Esophagus (tissue), 2 donors: ENCODE measurements around the gene NR2F1. TPM values are rescaled to one million over a fixed set of nuclear protein-coding genes. Genes with fewer than 3 reads are reported as not detected.

Experiments
- H3K27ac ChIP-seq, 2 donors: one replicate each; pipeline ENCODE4 v1.5.1; 2013; ENCODE audit warnings: low read depth in 2 of 2, mild to moderate bottlenecking in 2 of 2, inconsistent platforms in 1 of 2, low read length in 1 of 2, moderate library complexity in 1 of 2
- H3K27me3 ChIP-seq, 2 donors: one replicate each; pipeline ENCODE4 v1.6.1; 2013; ENCODE audit warnings: low read length in 2 of 2, control low read depth in 1 of 2, mild to moderate bottlenecking in 1 of 2; ENCODE audit not compliant: insufficient read depth in 2 of 2, control insufficient read depth in 1 of 2
- H3K36me3 ChIP-seq, 2 donors: one replicate each; pipeline ENCODE4 v1.6.1; 2013; ENCODE audit warnings: low read length in 1 of 2; ENCODE audit not compliant: control insufficient read depth in 2 of 2, insufficient read depth in 2 of 2
- H3K4me1 ChIP-seq, 2 donors: one replicate each; pipeline ENCODE4 v1.6.1; 2013; ENCODE audit warnings: low read length in 1 of 2; ENCODE audit not compliant: control insufficient read depth in 2 of 2, insufficient read depth in 2 of 2
- H3K4me3 ChIP-seq, 2 donors: one replicate each; pipeline ENCODE4 v1.5.1; 2013; ENCODE audit warnings: low read length in 2 of 2, mild to moderate bottlenecking in 2 of 2, low read depth in 1 of 2, moderate library complexity in 1 of 2
- H3K9me3 ChIP-seq, 2 donors: one replicate each; pipeline ENCODE4 v1.6.1; 2013; ENCODE audit warnings: mild to moderate bottlenecking in 2 of 2, low read depth in 1 of 2, low read length in 1 of 2, moderate library complexity in 1 of 2; ENCODE audit not compliant: control insufficient read depth in 2 of 2, insufficient read depth in 1 of 2
- WGBS, 2 donors: extraction: QIAGEN DNeasy Blood & Tissue Kit; methylation state at CpG; one replicate each; pipeline ENCODE4 v1.1.7; 2013; 5-methylcytosine and 5-hydroxymethylcytosine counted together
- polyA plus RNA-seq, 2 donors: library from polyadenylated mRNA; stranded (reverse); fragments of 200-250 nt; gene quantifications; one replicate each; pipeline ENCODE4 v1.2.3, GENCODE V29; 2013
- donor health status: healthy with polysubstance abuse.
- donor health status: Bipolar disorder and iron deficiency.

NR2F1 gene
- polyA plus RNA-seq, 2 donors: 2.2 to 9.5 TPM

GRCh38 chr5:93603793-93604643, 21.0 kb downstream of the NR2F1 start:
- peaks cover 0 to 3% of the 10 kb centered on the region in 2 donors for H3K9me3 ChIP-seq
- peaks cover 6 to 7% of the 10 kb centered on the region in 2 donors for H3K4me1 ChIP-seq
- no peaks in the 10 kb centered on the region for H3K36me3 ChIP-seq
- peak overlapping the region in 1 of 2 donors; percentile 50 for H3K27ac ChIP-seq
- H3K27me3 ChIP-seq: peaks cover 9 to 30% of the 10 kb centered on the region in 2 donors
- WGBS, 2 donors: 12 to 13% methylated on average over 43 to 58 of the region's 58 CpGs
- peak overlapping the region in 1 of 2 donors; percentile 27 for H3K4me3 ChIP-seq

- Histone ChIP-seq H3K4me1 (peaks cover 6 to 7% of the 10 kb centered on the region in 2 donors), H3K27ac (no peak overlapping the region), H3K27me3 (peaks cover 9 to 27% of the 10 kb centered on the region in 2 donors), H3K4me3 (peak overlapping the region in 1 of 2 donors; percentile 27), H3K9me3 (peaks cover 0 to 3% of the 10 kb centered on the region in 2 donors), H3K36me3 (no peaks in the 10 kb centered on the region)
- WGBS, 2 donors: 46 to 51% methylated on average over 10 of the region's 10 CpGs
Measured at GRCh38 chr5:93604644-93605515, 21.9 kb downstream of the NR2F1 start.

DNA sequence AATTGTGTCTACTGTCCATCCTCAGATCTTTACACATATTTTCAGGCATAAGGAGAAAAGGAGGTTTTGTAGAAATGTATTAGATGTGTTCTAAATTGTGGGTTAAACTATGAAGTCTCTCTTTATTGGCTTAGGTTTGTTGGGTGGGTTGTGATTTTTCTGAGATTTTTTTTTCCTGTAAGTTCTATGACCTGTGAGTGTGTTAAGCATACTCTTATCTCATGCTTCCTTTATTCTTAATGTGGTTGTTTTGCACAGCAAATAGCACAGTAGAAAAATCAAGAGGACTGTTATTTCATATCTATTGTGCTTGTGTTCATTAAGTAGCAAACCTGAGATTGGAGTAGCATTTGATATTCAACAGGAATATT, 23.3 kb downstream of the NR2F1 start:
- Histone ChIP-seq H3K27ac (no peak overlapping the region), H3K9me3 (peaks cover 0 to 3% of the 10 kb centered on the region in 2 donors), H3K4me1 (peaks cover 6 to 7% of the 10 kb centered on the region in 2 donors), H3K4me3 (no peak overlapping the region), H3K36me3 (no peaks in the 10 kb centered on the region), H3K27me3 (peaks cover 9 to 27% of the 10 kb centered on the region in 2 donors)

- H3K36me3 ChIP-seq: no peaks in the 10 kb centered on the region
- H3K9me3 ChIP-seq: no peaks in the 10 kb centered on the region
- H3K4me3 ChIP-seq: peak overlapping the region in 1 of 2 donors; percentile 18
- peaks cover 6 to 7% of the 10 kb centered on the region in 2 donors for H3K4me1 ChIP-seq
- H3K27me3 ChIP-seq: peaks cover 9 to 34% of the 10 kb centered on the region in 2 donors
- 13 to 19% methylated on average over 19 of the region's 19 CpGs for WGBS, 2 donors
- H3K27ac ChIP-seq: no peak overlapping the region
Measured at GRCh38 chr5:93607367-93608258, 24.6 kb downstream of the NR2F1 start.

DNA sequence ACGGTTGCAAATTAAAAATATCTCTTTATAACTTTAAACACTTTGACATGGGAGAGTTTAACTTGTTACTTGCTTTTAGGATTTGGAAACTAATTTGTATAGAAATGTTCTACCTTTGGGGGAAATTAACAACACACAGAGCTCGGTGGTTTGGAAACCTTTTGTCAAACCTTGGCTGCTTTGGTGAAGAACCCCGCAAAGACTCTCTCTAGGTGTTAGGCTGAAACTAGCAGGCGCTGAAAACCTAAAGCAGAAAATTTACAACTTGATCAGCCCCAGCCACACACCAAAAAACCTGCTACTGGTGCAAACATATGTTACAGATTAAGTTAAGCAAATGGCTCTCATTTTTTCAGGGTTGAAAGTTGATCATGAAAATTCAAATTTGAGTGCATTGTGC, 25.8 kb downstream of the NR2F1 start:
- Histone ChIP-seq H3K27ac (no peak overlapping the region), H3K27me3 (peaks cover 9 to 27% of the 10 kb centered on the region in 2 donors), H3K9me3 (no peaks in the 10 kb centered on the region), H3K4me3 (no peak overlapping the region), H3K4me1 (peaks cover 3 to 5% of the 10 kb centered on the region in 2 donors), H3K36me3 (no peaks in the 10 kb centered on the region)
- WGBS, 2 donors: 37 to 42% methylated on average over 4 of the region's 4 CpGs

- H3K27me3 ChIP-seq: peaks cover 9 to 21% of the 10 kb centered on the region in 2 donors
- H3K4me3 ChIP-seq: no peak overlapping the region
- peaks cover 0 to 2% of the 10 kb centered on the region in 2 donors for H3K4me1 ChIP-seq
- H3K36me3 ChIP-seq: no peaks in the 10 kb centered on the region
- H3K27ac ChIP-seq: no peak overlapping the region
- H3K9me3 ChIP-seq: no peaks in the 10 kb centered on the region
- 34 to 35% methylated on average over 7 of the region's 7 CpGs for WGBS, 2 donors
Measured at GRCh38 chr5:93609762-93610161, 26.7 kb downstream of the NR2F1 start.

GRCh38 chr5:93610581-93611272, 27.7 kb downstream of the NR2F1 start:
- Histone ChIP-seq H3K36me3 (no peaks in the 10 kb centered on the region), H3K9me3 (no peaks in the 10 kb centered on the region), H3K27ac (no peak overlapping the region), H3K27me3 (peaks cover 5 to 17% of the 10 kb centered on the region in 2 donors), H3K4me3 (no peak overlapping the region), H3K4me1 (peaks cover 0 to 2% of the 10 kb centered on the region in 2 donors)
- 25 to 26% methylated on average over 17 of the region's 17 CpGs for WGBS, 2 donors

GRCh38 chr5:93611273-93611975, 28.4 kb downstream of the NR2F1 start:
- H3K36me3 ChIP-seq: no peaks in the 10 kb centered on the region
- WGBS, 2 donors: 17 to 18% methylated on average over 9 of the region's 9 CpGs
- H3K4me1 ChIP-seq: peaks cover 0 to 2% of the 10 kb centered on the region in 2 donors
- peak overlapping the region in 1 of 2 donors; percentile 30 for H3K4me3 ChIP-seq
- peaks cover 4 to 12% of the 10 kb centered on the region in 2 donors for H3K27me3 ChIP-seq
- H3K27ac ChIP-seq: no peak overlapping the region
- no peaks in the 10 kb centered on the region for H3K9me3 ChIP-seq
